ENCODE measurements around the gene LRRK1.

The LRRK1 gene

GRCh38 chr15:101026656-101027272 lies 107.6 kb downstream of the LRRK1 start:
- no peak overlapping the region for H3K4me3 ChIP-seq (ENCODE audit: low read depth, low read length)
- POLR2A ChIA-PET = no interaction called here
- TF ChIP-seq CTCF (IDR thresholded peaks at IDR 0.05; ENCODE audit: insufficient read depth, low read length, missing control alignments) = no peak
- CTCF ChIA-PET = interaction anchor here (1.2 kb wide), 1 partner anchor 11 kb away, joined by 4 read pairs; no protein-coding TSS in a partner anchor
- DNase-seq (ENCODE audit: low read depth, low spot score) = no peak

GRCh38 chr15:101027273-101027901 lies 108.2 kb downstream of the LRRK1 start:
- TF ChIP-seq CTCF (IDR thresholded peaks at IDR 0.05; ENCODE audit: insufficient read depth, low read length, missing control alignments) = no peak
- CTCF ChIA-PET = interaction anchor here (1.2 to 1.5 kb wide), 2 partner anchors 12 to 14 kb away, joined by 4 read pairs; no protein-coding TSS in a partner anchor
- POLR2A ChIA-PET = interaction anchor here (1.0 kb wide), 1 partner anchor 239 kb away, joined by 3 read pairs; no protein-coding TSS in a partner anchor
- no peak for DNase-seq (ENCODE audit: low read depth, low spot score)
- no peak overlapping the region for H3K4me3 ChIP-seq (ENCODE audit: low read depth, low read length)

GRCh38 chr15:101027920-101028319 lies 108.8 kb downstream of the LRRK1 start:
- H3K4me3 ChIP-seq (ENCODE audit: low read depth, low read length) = no peak overlapping the region
- ChIA-PET POLR2A (interaction anchor here (1.0 kb wide), 1 partner anchor 239 kb away, joined by 3 read pairs; no protein-coding TSS in a partner anchor), CTCF (interaction anchor here (1.2 to 1.5 kb wide), 2 partner anchors 12 to 14 kb away, joined by 4 read pairs; no protein-coding TSS in a partner anchor)

GRCh38 chr15:101028321-101028720 lies 109.2 kb downstream of the LRRK1 start:
- no peak overlapping the region for H3K4me3 ChIP-seq (ENCODE audit: low read depth, low read length)
- no peak for DNase-seq (ENCODE audit: low read depth, low spot score)
- ChIA-PET CTCF (interaction anchor here (0.6 to 1.5 kb wide), 3 partner anchors 13 to 110 kb away, joined by 3 to 4 read pairs (median 4); no protein-coding TSS in a partner anchor), POLR2A (interaction anchor here (1.0 kb wide), 1 partner anchor 238 kb away, joined by 3 read pairs; no protein-coding TSS in a partner anchor)
- no peak for TF ChIP-seq CTCF (IDR thresholded peaks at IDR 0.05; ENCODE audit: insufficient read depth, low read length, missing control alignments)

More at GRCh38 chr15:101027920-101028319, 108.8 kb downstream of the LRRK1 start:
- no peak for TF ChIP-seq CTCF (IDR thresholded peaks at IDR 0.05; ENCODE audit: insufficient read depth, low read length, missing control alignments)
- DNase-seq (ENCODE audit: low read depth, low spot score) = no peak

GRCh38 chr15:101028772-101029438 lies 109.7 kb downstream of the LRRK1 start:
- no peak overlapping the region for H3K4me3 ChIP-seq (ENCODE audit: low read depth, low read length)
- POLR2A ChIA-PET = interaction anchor here (1.0 kb wide), 1 partner anchor 238 kb away, joined by 3 read pairs; no protein-coding TSS in a partner anchor

More at GRCh38 chr15:101028772-101029438, 109.7 kb downstream of the LRRK1 start:
- no peak for DNase-seq (ENCODE audit: low read depth, low spot score)
- no peak for TF ChIP-seq CTCF (IDR thresholded peaks at IDR 0.05; ENCODE audit: insufficient read depth, low read length, missing control alignments)
- CTCF ChIA-PET = interaction anchor here (0.6 to 1.8 kb wide), 4 partner anchors 15 to 229 kb away, joined by 3 to 6 read pairs (median 4); no protein-coding TSS in a partner anchor

Measured in AG04449 (cell line).